H9 (cell line): ENCODE results near the gene MRPS34. TPM values are rescaled to one million over a fixed set of nuclear protein-coding genes. Genes with fewer than 3 reads are reported as not detected.
A peak's percentile ranks its signal among the peaks of the same experiment; 100 is the strongest.

ENCODE experiments used
- DNase-seq: peaks from one replicate; pipeline ENCODE4 v3.0.0-alpha.2; 2017
- H2AFZ ChIP-seq: one replicate; pipeline ENCODE4 v1.6.1; 2013; ENCODE audit warnings: mild to moderate bottlenecking, low read length, control low read depth, moderate library complexity
- H2AK5ac ChIP-seq: 2 replicates; pipeline ENCODE4 v1.6.1; 2013; ENCODE audit warnings: low read length, control low read depth, mixed read lengths; ENCODE audit not compliant: insufficient read length
- H2BK120ac ChIP-seq: one replicate; pipeline ENCODE4 v1.6.1; 2013; ENCODE audit warnings: low read depth, mild to moderate bottlenecking, low read length, control low read depth, inconsistent platforms; ENCODE audit not compliant: poor library complexity, severe bottlenecking
- H2BK12ac ChIP-seq: 2 replicates; pipeline ENCODE4 v1.6.1; 2013; ENCODE audit warnings: low read length, control low read depth, mixed read lengths, low read depth; ENCODE audit not compliant: insufficient read length
- H2BK15ac ChIP-seq: 2 replicates; pipeline ENCODE4 v1.6.1; 2013; ENCODE audit warnings: low read depth, low read length, control low read depth
- H2BK20ac ChIP-seq: one replicate; pipeline ENCODE4 v1.6.1; 2013; ENCODE audit warnings: low read depth, mild to moderate bottlenecking, low read length, control low read depth, inconsistent platforms; ENCODE audit not compliant: poor library complexity, severe bottlenecking
- H2BK5ac ChIP-seq: 2 replicates; pipeline ENCODE4 v1.6.1; 2013; ENCODE audit warnings: low read length, control low read depth, mixed read lengths; ENCODE audit not compliant: insufficient read length
- H3K14ac ChIP-seq: 2 replicates; pipeline ENCODE4 v1.6.1; 2013; ENCODE audit warnings: low read length, control low read depth; ENCODE audit not compliant: insufficient read depth
- H3K18ac ChIP-seq: 2 replicates; pipeline ENCODE4 v1.6.1; 2013; ENCODE audit warnings: low read depth, mild to moderate bottlenecking, mixed read lengths, low read length, control low read depth; ENCODE audit not compliant: insufficient read length
- H3K23ac ChIP-seq: 2 replicates; pipeline ENCODE4 v1.6.1; 2013; ENCODE audit warnings: low read length, control low read depth, mixed read lengths, low read depth; ENCODE audit not compliant: insufficient read length
- H3K23me2 ChIP-seq: 2 replicates; pipeline ENCODE4 v1.6.1; 2013; ENCODE audit warnings: low read depth, mild to moderate bottlenecking, mixed read lengths, low read length, control low read depth; ENCODE audit not compliant: insufficient read length, poor library complexity, severe bottlenecking
- H3K27ac ChIP-seq: 2 replicates; pipeline ENCODE4 v1.5.1; 2013; ENCODE audit warnings: low read length, control low read depth, mixed read lengths, low read depth; ENCODE audit not compliant: insufficient read length
- H3K27me3 ChIP-seq: 2 replicates; pipeline ENCODE4 v1.6.1; 2013; ENCODE audit warnings: low read length, control low read depth, inconsistent platforms; ENCODE audit not compliant: insufficient read depth
- H3K4ac ChIP-seq: 2 replicates; pipeline ENCODE4 v1.6.1; 2013; ENCODE audit warnings: low read depth, mild to moderate bottlenecking, control low read depth, inconsistent platforms, low read length, moderate library complexity
- H3K4me1 ChIP-seq: 2 replicates; pipeline ENCODE4 v1.6.1; 2013; ENCODE audit warnings: low read length, control low read depth, inconsistent platforms; ENCODE audit not compliant: insufficient read depth
- H3K4me2 ChIP-seq: 2 replicates; pipeline ENCODE4 v1.6.1; 2013; ENCODE audit warnings: low read length, control low read depth, mixed read lengths; ENCODE audit not compliant: insufficient read length, insufficient read depth
- H3K56ac ChIP-seq: 2 replicates; pipeline ENCODE4 v1.6.1; 2013; ENCODE audit warnings: low read depth, mild to moderate bottlenecking, mixed read lengths, low read length, control low read depth; ENCODE audit not compliant: insufficient read length
- H3K79me1 ChIP-seq: 2 replicates; pipeline ENCODE4 v1.6.1; 2013; ENCODE audit warnings: low read depth, mild to moderate bottlenecking, moderate library complexity, low read length, control low read depth, inconsistent platforms; ENCODE audit not compliant: insufficient read depth, poor library complexity, severe bottlenecking
- H3K79me2 ChIP-seq: 2 replicates; pipeline ENCODE4 v1.6.1; 2013; ENCODE audit warnings: low read length, control low read depth, inconsistent platforms; ENCODE audit not compliant: insufficient read depth
- H3K9ac ChIP-seq: 2 replicates; pipeline ENCODE4 v1.6.1; 2013; ENCODE audit warnings: low read length, control low read depth, mixed read lengths; ENCODE audit not compliant: insufficient read length; ENCODE audit errors: extremely low read depth
- H3K9me3 ChIP-seq: one replicate; pipeline ENCODE4 v1.6.1; 2013; ENCODE audit warnings: low read depth, low read length, inconsistent platforms; ENCODE audit not compliant: control insufficient read depth
- H3T11ph ChIP-seq: one replicate; pipeline ENCODE4 v1.6.1; 2013; ENCODE audit warnings: mild to moderate bottlenecking, low read length, control low read depth, inconsistent platforms
- H4K20me1 ChIP-seq: one replicate; pipeline ENCODE4 v1.6.1; 2013; ENCODE audit not compliant: control insufficient read depth, insufficient read length, insufficient read depth
- H4K5ac ChIP-seq: 2 replicates; pipeline ENCODE4 v1.6.1; 2013; ENCODE audit warnings: low read depth, mild to moderate bottlenecking, mixed read lengths, low read length, control low read depth; ENCODE audit not compliant: insufficient read length
- H4K8ac ChIP-seq: replicated peaks from 2 replicates; pipeline ENCODE4 v1.6.1; 2013; ENCODE audit warnings: low read length, control low read depth, mixed read lengths, low read depth; ENCODE audit not compliant: insufficient read length
- H4K91ac ChIP-seq: 2 replicates; pipeline ENCODE4 v1.6.1; 2013; ENCODE audit warnings: low read depth, mild to moderate bottlenecking, moderate library complexity, mixed read lengths, low read length, control low read depth; ENCODE audit not compliant: insufficient read length
- H3K27ac Mint-ChIP-seq, 3 experiments: 2 replicates in 2 of 3; 3 replicates in 1 of 3; pipeline ENCODE4 v1.8.0; 2020 to 2021; ENCODE audit warnings: mixed read lengths in 3 of 3, mild to moderate bottlenecking in 1 of 3, moderate library complexity in 1 of 3
- H3K27me3 Mint-ChIP-seq: 2 replicates; pipeline ENCODE4 v1.8.0; 2021; ENCODE audit warnings: low read depth, mild to moderate bottlenecking, moderate library complexity, mixed read lengths
- H3K36me3 Mint-ChIP-seq, 3 experiments: 2 replicates in 2 of 3; 3 replicates in 1 of 3; pipeline ENCODE4 v1.8.0; 2020 to 2021; ENCODE audit warnings: low read depth in 3 of 3, mixed read lengths in 3 of 3; ENCODE audit not compliant: insufficient read depth in 1 of 3
- H3K4me1 Mint-ChIP-seq, 2 experiments: 2 replicates each; pipeline ENCODE4 v1.8.0; 2020; ENCODE audit warnings: mixed read lengths in 2 of 2
- H3K4me3 Mint-ChIP-seq, 2 experiments: 2 replicates in 1 of 2; 3 replicates in 1 of 2; pipeline ENCODE4 v1.8.0; 2020 to 2021; ENCODE audit warnings: mild to moderate bottlenecking in 2 of 2, mixed read lengths in 2 of 2, moderate library complexity in 1 of 2
- H3K9me3 Mint-ChIP-seq, 2 experiments: 2 replicates in 1 of 2; 3 replicates in 1 of 2; pipeline ENCODE4 v1.8.0; 2020; ENCODE audit warnings: mild to moderate bottlenecking in 2 of 2, mixed read lengths in 2 of 2, moderate library complexity in 1 of 2
- CTCF ChIP-seq: fragments of 200-600 bp; sonication (generic); conservative IDR thresholded peaks from 3 replicates; pipeline ENCODE4 v1.8.0; 2021; ENCODE audit warnings: antibody characterized with exemption, mild to moderate bottlenecking
- WGBS: extraction: QIAGEN DNeasy Blood & Tissue Kit; methylation state at CpG from one replicate; pipeline ENCODE4 v1.1.7; 2013; ENCODE audit warnings: missing lambda C conversion rate, low lambda C conversion rate, mixed read lengths; ENCODE audit not compliant: insufficient read length; ENCODE audit errors: extremely low coverage; 5-methylcytosine and 5-hydroxymethylcytosine counted together
- total RNA-seq: library from RNA; stranded (reverse); gene quantifications from 2 replicates; pipeline ENCODE4 v1.2.1, GENCODE V29; 2021

The MRPS34 gene
- total RNA-seq, 1 experiment from 2014 or later = 205 TPM

GRCh38 chr16:1779741-1780676, 7.1 kb upstream of the MRPS34 start:
- H3K14ac ChIP-seq = no peak overlapping the region
- H3K79me2 ChIP-seq = peaks cover 5% of the 10 kb centered on the region; the same call in 1 of the 2 replicates
- H3K18ac ChIP-seq = no peak overlapping the region
- no peak overlapping the region for H3K23ac ChIP-seq
- no peak overlapping the region for H2BK5ac ChIP-seq
- no peak overlapping the region for H2BK20ac ChIP-seq
- no peak overlapping the region for H4K8ac ChIP-seq
- H2AFZ ChIP-seq = no peak overlapping the region
- no peaks in the 10 kb centered on the region for H3K27me3 ChIP-seq
- no peak overlapping the region for H2BK12ac ChIP-seq
- H3K79me1 ChIP-seq = no peaks in the 10 kb centered on the region
- H3K4me2 ChIP-seq = no peak overlapping the region
- H3K27ac ChIP-seq = no peak overlapping the region
- no peaks in the 10 kb centered on the region for H4K20me1 ChIP-seq
- H2BK15ac ChIP-seq = no peak overlapping the region
- no peak for DNase-seq
- no peak overlapping the region for H3K56ac ChIP-seq
- no peaks in the 10 kb centered on the region; the same call in 1 of the 2 replicates for H3K4me1 ChIP-seq
- peaks cover 2% of the 10 kb centered on the region; the same call in 1 of the 2 replicates for H3K27me3 Mint-ChIP-seq
- no CpG with 5 or more reads among the region's 27 CpGs for WGBS
- H3T11ph ChIP-seq = no peak overlapping the region
- no peak overlapping the region for H3K27ac Mint-ChIP-seq
- H3K23me2 ChIP-seq = peaks cover 5% of the 10 kb centered on the region
- H3K36me3 Mint-ChIP-seq = peaks cover 0 to 38% (median 8%) of the 10 kb centered on the region in 3 experiments; a peak in 4 of 7 replicates
- no peak overlapping the region for H4K91ac ChIP-seq
- TF ChIP-seq CTCF = no peak
- H2BK120ac ChIP-seq = no peak overlapping the region
- H2AK5ac ChIP-seq = no peak overlapping the region
- no peaks in the 10 kb centered on the region for H3K9me3 ChIP-seq
- no peaks in the 10 kb centered on the region for H3K9me3 Mint-ChIP-seq
- H3K9ac ChIP-seq = no peak overlapping the region
- H4K5ac ChIP-seq = no peak overlapping the region
- peaks cover 7 to 13% of the 10 kb centered on the region in 2 experiments for H3K4me1 Mint-ChIP-seq
- H3K4ac ChIP-seq = no peak overlapping the region
- H3K4me3 Mint-ChIP-seq = peak overlapping the region; percentile 63 to 91; a peak in 4 of 5 replicates
